Measurements from ENCODE around the gene PSMF1. TPM values are rescaled to one million over a fixed set of nuclear protein-coding genes. Genes with fewer than 3 reads are reported as not detected.

Gene PSMF1
- total and polyA plus RNA-seq, 9 of the 15 experiments (the other 6 are each of a cell fraction or from before 2014, with no cell fraction given): 8.5 to 192 (median 33.2) TPM

DNA sequence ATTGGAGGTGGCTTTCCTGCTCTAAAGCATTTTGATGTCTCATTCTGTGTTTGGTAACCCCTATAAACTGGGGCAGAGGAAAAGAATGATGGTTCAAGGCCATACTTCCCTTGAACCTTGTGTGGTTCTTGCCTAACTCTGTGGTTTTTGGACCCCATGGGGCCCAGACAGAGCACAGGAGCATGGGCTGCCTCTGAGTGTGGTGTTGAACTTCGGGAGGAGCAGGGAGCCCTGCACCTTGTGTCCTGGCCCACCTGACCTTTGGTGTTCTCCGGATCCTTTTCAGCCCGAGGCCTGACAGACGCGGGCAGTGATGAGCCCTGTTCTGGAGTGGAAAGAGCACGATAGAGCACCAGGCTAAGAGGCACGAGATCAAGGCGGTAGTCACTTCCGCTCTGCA lies 47.5 kb downstream of the PSMF1 start:
- intact Hi-C loops (cut with micrococcal nuclease): no loop called here
- Histone ChIP-seq H3K79me2 (ENCODE audit: control insufficient read depth, insufficient read depth, low read length) (no peaks in the 10 kb centered on the region), H3K36me3 (ENCODE audit: control insufficient read depth, insufficient read depth, low read length) (peaks cover 76% of the 10 kb centered on the region; the same call in 2 of the 3 replicates), H3K9ac (ENCODE audit: insufficient read depth in 1 of 2, low read depth in 2 of 2, low read length in 2 of 2) (no peak overlapping the region), H3K4me1 (replicated peaks in 1 of 2; ENCODE audit: control insufficient read depth in 2 of 2, insufficient read depth in 2 of 2, low read length in 2 of 2) (no peaks in the 10 kb centered on the region), H2AFZ (ENCODE audit: low read depth, low read length) (no peak overlapping the region), H3K9me1 (ENCODE audit: control insufficient read depth, insufficient read depth, low read length) (no peaks in the 10 kb centered on the region), H3K4me3 (no peak overlapping the region), H3K4me2 (ENCODE audit: insufficient read depth, low read length) (no peak overlapping the region), H3K9me3 (replicated peaks; ENCODE audit: control insufficient read depth, insufficient read depth, low read depth, low read length) (no peaks in the 10 kb centered on the region), H4K20me1 (replicated peaks; ENCODE audit: control insufficient read depth, insufficient read depth, low read length) (0 out of 2 replicates have a peak, but pooled peaks cover 5% of the 10 kb centered on the region), H3K27me3 (ENCODE audit: control insufficient read depth in 2 of 2, insufficient read depth in 2 of 2, low read length in 2 of 2) (no peaks in the 10 kb centered on the region), H3K27ac (ENCODE audit: extremely low read depth, low read depth, low read length) (no peak overlapping the region)
- DNase-seq (ENCODE audit: extremely low read depth in 1 of 4, low spot score in 3 of 4): no peak
- ChIA-PET POLR2A (no interaction called here), CTCF (ENCODE audit: low intra/inter-chr PET ratio) (no interaction called here)
- ATAC-seq: no peak
- no TSS peak for BruUV-seq (replicated peaks)
- in situ Hi-C loops (cut with MboI): no loop called here
- FAIRE-seq: no peak
- WGBS (ENCODE audit: insufficient coverage, low coverage, missing lambda C conversion rate): 100% methylated on average over 5 of the region's 9 CpGs
- no peak for TF ChIP-seq CBX3 (IDR thresholded peaks at IDR 0.05; ENCODE audit: borderline replicate concordance in 1 of 2, low read length in 2 of 2)
- TF ChIP-seq, protein P1, sequence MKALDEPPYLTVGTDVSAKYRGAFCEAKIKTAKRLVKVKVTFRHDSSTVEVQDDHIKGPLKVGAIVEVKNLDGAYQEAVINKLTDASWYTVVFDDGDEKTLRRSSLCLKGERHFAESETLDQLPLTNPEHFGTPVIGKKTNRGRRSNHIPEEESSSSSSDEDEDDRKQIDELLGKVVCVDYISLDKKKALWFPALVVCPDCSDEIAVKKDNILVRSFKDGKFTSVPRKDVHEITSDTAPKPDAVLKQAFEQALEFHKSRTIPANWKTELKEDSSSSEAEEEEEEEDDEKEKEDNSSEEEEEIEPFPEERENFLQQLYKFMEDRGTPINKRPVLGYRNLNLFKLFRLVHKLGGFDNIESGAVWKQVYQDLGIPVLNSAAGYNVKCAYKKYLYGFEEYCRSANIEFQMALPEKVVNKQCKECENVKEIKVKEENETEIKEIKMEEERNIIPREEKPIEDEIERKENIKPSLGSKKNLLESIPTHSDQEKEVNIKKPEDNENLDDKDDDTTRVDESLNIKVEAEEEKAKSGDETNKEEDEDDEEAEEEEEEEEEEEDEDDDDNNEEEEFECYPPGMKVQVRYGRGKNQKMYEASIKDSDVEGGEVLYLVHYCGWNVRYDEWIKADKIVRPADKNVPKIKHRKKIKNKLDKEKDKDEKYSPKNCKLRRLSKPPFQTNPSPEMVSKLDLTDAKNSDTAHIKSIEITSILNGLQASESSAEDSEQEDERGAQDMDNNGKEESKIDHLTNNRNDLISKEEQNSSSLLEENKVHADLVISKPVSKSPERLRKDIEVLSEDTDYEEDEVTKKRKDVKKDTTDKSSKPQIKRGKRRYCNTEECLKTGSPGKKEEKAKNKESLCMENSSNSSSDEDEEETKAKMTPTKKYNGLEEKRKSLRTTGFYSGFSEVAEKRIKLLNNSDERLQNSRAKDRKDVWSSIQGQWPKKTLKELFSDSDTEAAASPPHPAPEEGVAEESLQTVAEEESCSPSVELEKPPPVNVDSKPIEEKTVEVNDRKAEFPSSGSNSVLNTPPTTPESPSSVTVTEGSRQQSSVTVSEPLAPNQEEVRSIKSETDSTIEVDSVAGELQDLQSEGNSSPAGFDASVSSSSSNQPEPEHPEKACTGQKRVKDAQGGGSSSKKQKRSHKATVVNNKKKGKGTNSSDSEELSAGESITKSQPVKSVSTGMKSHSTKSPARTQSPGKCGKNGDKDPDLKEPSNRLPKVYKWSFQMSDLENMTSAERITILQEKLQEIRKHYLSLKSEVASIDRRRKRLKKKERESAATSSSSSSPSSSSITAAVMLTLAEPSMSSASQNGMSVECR (CRISPR knock-in tag; IDR thresholded peaks at IDR 0.05): no peak
- no peak for TF ChIP-seq RBM14 (IDR thresholded peaks at IDR 0.05; ENCODE audit: borderline replicate concordance, insufficient read depth, low read depth, low read length)
- no peak for TF ChIP-seq CSDE1 (IDR thresholded peaks at IDR 0.05)
- TF ChIP-seq RBM15 (IDR thresholded peaks at IDR 0.05; ENCODE audit: insufficient read depth, low read length): no peak
- no peak for TF ChIP-seq SIX5 (IDR thresholded peaks at IDR 0.05; ENCODE audit: borderline replicate concordance in 1 of 2, insufficient read depth in 1 of 2, low read depth in 1 of 2, low read length in 2 of 2)
- no peak for TF ChIP-seq GABPB1 (CRISPR knock-in tag; IDR thresholded peaks at IDR 0.05)
- no peak for TF ChIP-seq NBN (IDR thresholded peaks at IDR 0.05; ENCODE audit: low read depth)
